Lung (tissue), 12 donors: ENCODE results near the gene DSG4. TPM values are rescaled to one million over a fixed set of nuclear protein-coding genes. Genes with fewer than 3 reads are reported as not detected.
A peak's percentile ranks its signal among the peaks of the same experiment; 100 is the strongest.

Source experiments
- ATAC-seq: fragments of 200-7000 bp; cut with Tn5 transposase; one replicate; pipeline ENCODE4 v1.9.1; 2020; ENCODE audit warnings: moderate number of reproducible peaks; ENCODE audit not compliant: insufficient read depth, low FRiP score
- DNase-seq, 3 donors: peaks; one replicate each; pipeline ENCODE4 v3.0.0-alpha.2; 2013 to 2017
- H3K27ac ChIP-seq, 2 donors: one replicate each; pipeline ENCODE4 v1.5.1; 2013; ENCODE audit warnings: mild to moderate bottlenecking in 2 of 2, moderate library complexity in 2 of 2, control low read depth in 1 of 2, inconsistent platforms in 1 of 2, low read depth in 1 of 2, low read length in 1 of 2
- H3K27me3 ChIP-seq, 3 donors: one replicate each; pipeline ENCODE4 v1.5.1; 2013; ENCODE audit warnings: low read length in 2 of 3; ENCODE audit not compliant: control insufficient read depth in 3 of 3, insufficient read depth in 3 of 3
- H3K36me3 ChIP-seq, 4 donors: one replicate each; pipeline ENCODE4 v1.5.1; 2013; ENCODE audit warnings: low read length in 4 of 4, mild to moderate bottlenecking in 1 of 4, moderate library complexity in 1 of 4; ENCODE audit not compliant: control insufficient read depth in 4 of 4, insufficient read depth in 4 of 4
- H3K4me1 ChIP-seq, 5 donors: one replicate each; pipeline ENCODE4 v1.5.1; 2013; ENCODE audit warnings: low read length in 5 of 5, mild to moderate bottlenecking in 2 of 5, moderate library complexity in 1 of 5; ENCODE audit not compliant: control insufficient read depth in 5 of 5, insufficient read depth in 5 of 5
- H3K4me3 ChIP-seq: one replicate; pipeline ENCODE4 v1.5.1; 2013; ENCODE audit warnings: mild to moderate bottlenecking, control low read depth, moderate library complexity
- H3K9ac ChIP-seq, 2 donors: one replicate each; pipeline ENCODE4 v1.5.1; 2013; ENCODE audit warnings: low read length in 2 of 2, control low read depth in 1 of 2; ENCODE audit not compliant: insufficient read depth in 1 of 2
- H3K9me3 ChIP-seq, 4 donors: one replicate each; pipeline ENCODE4 v1.5.1; 2013; ENCODE audit warnings: low read length in 3 of 4, mild to moderate bottlenecking in 1 of 4, moderate library complexity in 1 of 4; ENCODE audit not compliant: control insufficient read depth in 4 of 4, insufficient read depth in 3 of 4
- WGBS, 2 donors: extraction: QIAGEN DNeasy Blood & Tissue Kit; methylation state at CpG; one replicate each; pipeline ENCODE4 v1.1.7; 2013; 5-methylcytosine and 5-hydroxymethylcytosine counted together
- polyA plus RNA-seq, 2 donors: library from polyadenylated mRNA; stranded (reverse); fragments of 200-250 nt; gene quantifications; one replicate each; pipeline ENCODE4 v1.2.1, GENCODE V29; 2013
- total RNA-seq, 2 donors: library from RNA; depleted of rRNA in 1 of 2; stranded (reverse); fragments of >200 nt in 1 of 2; gene quantifications; one replicate each; pipeline ENCODE4 v1.2.1, GENCODE V29; 2014 to 2021
- TF ChIP-seq, protein P1 (sequence below): IDR thresholded peaks from 2 replicates; pipeline ENCODE4 v1.5.1; 2012; ENCODE audit warnings: mild to moderate bottlenecking; ENCODE audit errors: control extremely low read depth, extremely low read depth
- donor health status: control.
- donor health status: control.
- donor health status: Bipolar disorder and iron deficiency.
- donor health status: healthy.
- donor health status: DM: yes; HTN: yes; CAD: no.

Gene DSG4
- total and polyA plus RNA-seq, 4 donors: not detected

GRCh38 chr18:31398191-31398590 is 21.6 kb downstream of the DSG4 start:
- ATAC-seq: no peak
- H3K9ac ChIP-seq: no peak overlapping the region
- H3K9me3 ChIP-seq: no peaks in the 10 kb centered on the region
- H3K27ac ChIP-seq: no peak overlapping the region
- peak in 1 of 3 donors; percentile 3 for DNase-seq
- peaks cover 1 to 27% (median 10%) of the 10 kb centered on the region in 5 donors for H3K4me1 ChIP-seq
- no peak overlapping the region for H3K4me3 ChIP-seq
- no peaks in the 10 kb centered on the region for H3K27me3 ChIP-seq
- WGBS, 2 donors: 49 to 62% methylated on average over 2 of the region's 2 CpGs
- H3K36me3 ChIP-seq: no peaks in the 10 kb centered on the region
- TF ChIP-seq, protein P1, sequence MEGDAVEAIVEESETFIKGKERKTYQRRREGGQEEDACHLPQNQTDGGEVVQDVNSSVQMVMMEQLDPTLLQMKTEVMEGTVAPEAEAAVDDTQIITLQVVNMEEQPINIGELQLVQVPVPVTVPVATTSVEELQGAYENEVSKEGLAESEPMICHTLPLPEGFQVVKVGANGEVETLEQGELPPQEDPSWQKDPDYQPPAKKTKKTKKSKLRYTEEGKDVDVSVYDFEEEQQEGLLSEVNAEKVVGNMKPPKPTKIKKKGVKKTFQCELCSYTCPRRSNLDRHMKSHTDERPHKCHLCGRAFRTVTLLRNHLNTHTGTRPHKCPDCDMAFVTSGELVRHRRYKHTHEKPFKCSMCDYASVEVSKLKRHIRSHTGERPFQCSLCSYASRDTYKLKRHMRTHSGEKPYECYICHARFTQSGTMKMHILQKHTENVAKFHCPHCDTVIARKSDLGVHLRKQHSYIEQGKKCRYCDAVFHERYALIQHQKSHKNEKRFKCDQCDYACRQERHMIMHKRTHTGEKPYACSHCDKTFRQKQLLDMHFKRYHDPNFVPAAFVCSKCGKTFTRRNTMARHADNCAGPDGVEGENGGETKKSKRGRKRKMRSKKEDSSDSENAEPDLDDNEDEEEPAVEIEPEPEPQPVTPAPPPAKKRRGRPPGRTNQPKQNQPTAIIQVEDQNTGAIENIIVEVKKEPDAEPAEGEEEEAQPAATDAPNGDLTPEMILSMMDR: no peak

GRCh38 chr18:31399306-31400032 is 22.9 kb downstream of the DSG4 start:
- H3K36me3 ChIP-seq: no peaks in the 10 kb centered on the region
- H3K27ac ChIP-seq: no peak overlapping the region
- H3K27me3 ChIP-seq: no peaks in the 10 kb centered on the region
- peaks cover 1 to 33% (median 9%) of the 10 kb centered on the region in 5 donors for H3K4me1 ChIP-seq
- no peak overlapping the region for H3K9ac ChIP-seq
- no peaks in the 10 kb centered on the region for H3K9me3 ChIP-seq
- no peak for ATAC-seq
- DNase-seq: peak in 1 of 3 donors; percentile 15
- no peak overlapping the region for H3K4me3 ChIP-seq
- TF ChIP-seq, protein P1: no peak
- 38 to 59% methylated on average over 6 of the region's 6 CpGs for WGBS, 2 donors

DNA sequence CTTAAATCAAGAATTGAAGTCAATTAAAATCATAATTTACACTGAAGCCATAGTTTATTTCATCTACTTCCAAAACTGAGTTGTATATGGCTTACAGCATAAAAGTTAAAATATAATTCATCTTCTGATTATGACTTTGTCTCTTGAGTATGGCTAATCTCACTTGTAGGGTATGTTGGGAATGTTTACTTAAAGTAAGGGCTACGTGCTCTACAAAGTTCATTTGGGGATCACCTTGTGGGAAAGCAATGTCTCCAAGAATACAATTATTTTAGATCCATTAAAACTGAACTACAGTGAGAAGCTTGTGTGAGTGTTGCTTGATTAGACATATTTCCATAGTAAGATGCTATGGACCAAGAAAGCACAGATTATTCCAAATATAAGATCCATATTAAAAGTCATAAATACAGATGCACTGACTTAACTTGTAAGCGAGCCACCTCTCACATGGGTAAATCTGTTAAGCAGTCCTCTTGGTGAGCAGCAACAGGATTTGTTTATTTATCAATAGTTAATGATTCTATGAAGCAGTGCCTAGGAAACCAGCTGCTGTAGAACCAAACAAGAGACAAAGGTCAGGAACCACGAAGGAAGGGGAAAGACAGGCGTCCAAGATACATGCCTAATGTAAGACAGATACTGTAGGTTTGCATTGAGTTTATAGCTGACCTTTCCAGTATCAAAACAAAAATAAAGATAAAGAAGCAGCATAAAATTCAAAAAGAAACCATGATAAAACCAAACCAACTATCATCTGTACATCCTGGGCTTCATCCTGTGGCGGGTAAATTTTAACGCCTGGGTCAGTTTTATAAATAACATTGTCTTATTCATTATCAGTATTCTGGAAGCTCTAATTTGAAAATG is 24.8 kb downstream of the DSG4 start:
- ATAC-seq: no peak
- Histone ChIP-seq H3K27ac (no peak overlapping the region), H3K4me3 (no peak overlapping the region), H3K4me1 (peaks cover under 1 to 33% (median 9%) of the 10 kb centered on the region in 5 donors), H3K9me3 (peaks cover 0 to 2% (median 0%) of the 10 kb centered on the region in 4 donors), H3K27me3 (no peaks in the 10 kb centered on the region), H3K9ac (no peak overlapping the region), H3K36me3 (no peaks in the 10 kb centered on the region)
- WGBS, 2 donors: 62 to 75% methylated on average over 6 of the region's 6 CpGs
- peak in 2 of 3 donors; percentile 10 to 43 for DNase-seq
- TF ChIP-seq, protein P1: no peak
